NCI-H2107 treated with DMSO at 0.1 percent for 48 hours (cell line): Measurements from ENCODE around the gene NDUFS1.
"Not testable (repeated sequence)": the region's sequence is repeated elsewhere in the genome, so short reads cannot be mapped to it uniquely, and the experiment has no call there.

Source experiments
- DNase-seq: peaks from one replicate; lab custom pipeline; 2025; ENCODE audit not compliant: unreplicated experiment; lab: John Stamatoyannopoulos, UW

The NDUFS1 gene

GRCh38 chr2:206163251-206163880 lies 4.1 kb upstream of the NDUFS1 start:
- DNase-seq = no peak

GRCh38 chr2:206162401-206162800 lies 3.2 kb upstream of the NDUFS1 start:
- not testable (repeated sequence) for DNase-seq

GRCh38 chr2:206160807-206161179 lies 1.5 kb upstream of the NDUFS1 start:
- DNase-seq = no peak

- no peak for DNase-seq
These were observed 1.0 kb upstream of the NDUFS1 start for GRCh38 chr2:206160125-206160806.

GRCh38 chr2:206158563-206159345 lies 490 bp downstream of the NDUFS1 start:
- DNase-seq = no peak

- DNase-seq = not testable (repeated sequence)
These were observed 2.2 kb downstream of the NDUFS1 start for GRCh38 chr2:206157014-206157413.

GRCh38 chr2:206154197-206154596 lies 5.0 kb downstream of the NDUFS1 start:
- peak; percentile 74 for DNase-seq

- no peak for DNase-seq
These were observed 8.6 kb downstream of the NDUFS1 start for GRCh38 chr2:206150631-206151030.

GRCh38 chr2:206150168-206150567 lies 9.1 kb downstream of the NDUFS1 start:
- DNase-seq = no peak

GRCh38 chr2:206149330-206149729 lies 9.9 kb downstream of the NDUFS1 start:
- DNase-seq = no peak

- no peak for DNase-seq
These were observed 13.6 kb downstream of the NDUFS1 start for GRCh38 chr2:206145665-206146064.

- DNase-seq = no peak
These were observed 14.9 kb downstream of the NDUFS1 start for GRCh38 chr2:206144383-206144782.

- no peak for DNase-seq
These were observed 15.8 kb downstream of the NDUFS1 start for GRCh38 chr2:206143451-206143850.

GRCh38 chr2:206127656-206128055 lies 31.6 kb downstream of the NDUFS1 start:
- DNase-seq = peak; percentile 7

- no peak for DNase-seq
These were observed 33.3 kb downstream of the NDUFS1 start for GRCh38 chr2:206125901-206126300.

GRCh38 chr2:206122569-206122968 lies 36.7 kb downstream of the NDUFS1 start:
- not testable (repeated sequence) for DNase-seq

- no peak for DNase-seq
These were observed 43.0 kb downstream of the NDUFS1 start for GRCh38 chr2:206116278-206116677.

GRCh38 chr2:206115026-206115578 lies 44.1 kb downstream of the NDUFS1 start:
- no peak for DNase-seq

GRCh38 chr2:206112846-206113547 lies 46.2 kb downstream of the NDUFS1 start:
- no peak for DNase-seq

- no peak for DNase-seq
These were observed 47.1 kb downstream of the NDUFS1 start for GRCh38 chr2:206112108-206112507.

- no peak for DNase-seq
These were observed 50.5 kb downstream of the NDUFS1 start for GRCh38 chr2:206108713-206109112.
